Activated CD4-positive, CD25-positive, alpha-beta regulatory T cell treated with anti-CD3 and anti-CD28 coated beads, Interleukin-2, amount 50 U/mL, for 72 hours (primary cell): ENCODE results near the gene USP5.
A peak's percentile ranks its signal among the peaks of the same experiment; 100 is the strongest.

Experiments
- DNase-seq: peaks from one replicate; pipeline ENCODE4 v3.0.0; 2021

The USP5 gene

DNA sequence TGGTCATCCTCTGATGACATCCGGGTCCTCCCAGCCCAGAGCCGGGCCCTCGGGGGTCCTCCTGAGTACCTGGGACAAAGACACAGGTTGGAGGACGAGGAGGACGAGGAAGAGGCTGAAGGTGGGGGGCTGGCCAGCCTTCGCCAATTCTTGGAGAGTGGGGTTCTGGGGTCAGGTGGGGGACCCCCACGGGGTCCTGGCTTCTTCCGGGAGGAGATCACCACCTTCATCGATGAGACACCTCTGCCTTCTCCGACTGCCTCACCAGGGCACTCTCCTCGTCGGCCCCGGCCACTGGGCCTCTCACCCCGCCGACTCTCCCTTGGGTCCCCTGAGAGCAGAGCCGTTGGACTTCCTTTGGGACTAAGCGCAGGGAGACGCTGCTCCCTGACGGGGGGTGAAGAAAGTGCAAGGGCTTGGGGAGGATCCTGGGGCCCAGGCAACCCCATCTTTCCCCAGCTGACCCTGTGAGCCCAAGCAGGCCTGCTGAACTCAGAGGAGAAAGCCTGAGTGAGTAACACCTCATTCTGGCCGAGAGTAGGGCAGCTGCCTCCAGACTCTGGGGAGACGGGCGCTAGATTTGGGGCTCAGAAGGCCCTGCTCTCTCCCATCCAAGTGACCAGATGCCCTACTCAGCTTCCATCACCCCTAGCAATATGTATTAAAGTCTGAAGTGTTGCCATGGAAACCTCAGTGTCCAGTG is 25.1 kb upstream of the USP5 start:
- DNase-seq: no peak

DNA sequence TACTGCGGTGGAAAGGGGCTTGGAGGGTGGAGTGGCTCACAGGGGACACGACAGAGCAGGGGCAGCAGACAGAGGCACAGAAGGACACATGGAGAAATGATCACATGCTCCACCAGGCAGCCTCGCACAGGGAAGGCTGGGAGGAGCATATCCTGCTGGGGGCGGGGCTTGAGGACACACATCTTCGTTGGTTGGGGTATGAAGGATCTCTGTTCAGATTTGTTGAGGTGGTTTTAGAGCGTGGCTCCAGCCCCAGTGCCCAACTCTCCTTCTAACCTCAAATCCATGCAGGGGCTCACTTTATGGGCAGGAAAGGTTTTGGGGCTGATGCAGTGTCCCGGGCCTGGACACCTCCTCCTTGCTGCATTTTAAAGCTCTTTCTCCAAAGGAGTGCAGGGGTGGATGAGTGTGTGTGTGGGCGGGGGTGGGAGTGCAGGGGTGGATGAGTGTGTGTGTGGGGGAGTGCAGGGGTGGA is 24.5 kb upstream of the USP5 start:
- no peak for DNase-seq

DNA sequence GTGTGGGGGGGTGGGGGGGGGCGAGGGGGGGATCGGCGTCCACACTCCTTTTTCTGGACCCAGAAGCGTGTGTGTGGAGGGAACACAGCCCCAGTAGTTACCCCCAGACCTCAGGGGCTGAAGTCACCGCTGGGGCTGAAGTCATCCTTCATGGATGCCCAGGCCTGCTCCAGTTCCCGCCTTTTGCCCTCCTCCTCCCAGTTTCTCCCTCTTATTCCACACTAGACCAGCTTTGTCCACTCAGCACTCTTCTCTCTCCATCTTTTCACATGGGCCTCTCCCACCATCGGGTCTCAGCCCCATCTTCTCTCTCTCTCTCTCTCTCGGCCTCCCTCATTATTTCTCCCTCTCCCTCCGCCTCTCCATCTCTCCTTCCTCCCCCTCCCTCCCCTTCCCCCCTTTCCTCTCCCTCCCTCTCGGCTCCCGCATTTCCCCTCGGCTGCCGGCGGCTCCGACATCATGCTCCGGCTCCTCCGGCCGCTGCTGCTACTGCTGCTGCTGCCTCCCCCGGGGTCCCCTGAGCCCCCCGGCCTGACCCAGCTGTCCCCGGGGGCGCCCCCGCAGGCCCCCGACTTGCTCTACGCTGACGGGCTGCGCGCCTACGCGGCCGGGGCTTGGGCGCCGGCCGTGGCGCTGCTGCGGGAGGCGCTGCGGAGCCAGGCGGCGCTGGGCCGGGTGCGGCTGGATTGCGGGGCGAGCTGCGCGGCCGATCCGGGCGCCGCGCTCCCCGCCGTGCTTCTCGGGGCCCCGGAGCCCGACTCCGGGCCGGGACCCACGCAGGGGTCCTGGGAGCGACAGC is 23.8 kb upstream of the USP5 start, which contains the start of gene P3H3:
TSS of gene P3H3 (plus strand) at position 426 of the 799 bp plus-strand sequence. CDS start at position 460, 34 bp downstream.
- DNase-seq: no peak

DNA sequence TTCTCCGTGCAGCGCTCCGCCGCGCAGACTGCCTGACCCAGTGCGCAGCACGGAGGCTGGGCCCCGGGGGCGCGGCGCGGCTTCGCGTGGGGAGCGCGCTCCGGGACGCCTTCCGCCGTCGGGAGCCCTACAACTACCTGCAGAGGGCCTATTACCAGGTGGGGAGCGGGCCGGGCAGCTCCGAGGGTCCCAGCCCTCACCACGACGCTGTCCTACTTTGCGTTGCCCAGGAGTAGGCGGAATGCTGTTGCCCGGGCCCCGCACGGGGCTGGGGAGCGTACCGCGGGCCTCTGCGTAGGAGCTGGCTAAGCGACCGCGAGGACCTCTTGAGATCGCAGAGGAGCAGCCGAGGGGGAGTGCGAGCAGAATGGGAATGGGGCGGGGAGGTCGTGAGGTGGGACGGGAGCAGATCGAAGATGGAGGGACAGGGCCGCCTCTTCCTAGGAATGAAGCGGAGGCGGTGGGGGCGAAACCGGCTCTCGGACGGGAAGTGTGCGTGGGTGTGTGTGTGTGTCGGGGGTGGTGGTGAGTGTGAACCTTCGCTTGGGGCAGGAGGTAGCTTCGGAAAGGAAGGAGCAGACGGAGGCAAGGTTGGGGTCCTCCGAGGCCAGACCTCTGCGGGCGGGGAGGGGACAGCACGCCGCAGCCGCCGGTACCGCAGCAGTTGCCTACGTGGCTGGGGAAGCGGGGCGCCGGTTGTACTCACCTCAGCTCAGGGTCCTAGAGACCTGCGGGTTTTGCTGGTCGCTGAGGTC is 23.0 kb upstream of the USP5 start:
- peak; percentile 51 for DNase-seq

DNA sequence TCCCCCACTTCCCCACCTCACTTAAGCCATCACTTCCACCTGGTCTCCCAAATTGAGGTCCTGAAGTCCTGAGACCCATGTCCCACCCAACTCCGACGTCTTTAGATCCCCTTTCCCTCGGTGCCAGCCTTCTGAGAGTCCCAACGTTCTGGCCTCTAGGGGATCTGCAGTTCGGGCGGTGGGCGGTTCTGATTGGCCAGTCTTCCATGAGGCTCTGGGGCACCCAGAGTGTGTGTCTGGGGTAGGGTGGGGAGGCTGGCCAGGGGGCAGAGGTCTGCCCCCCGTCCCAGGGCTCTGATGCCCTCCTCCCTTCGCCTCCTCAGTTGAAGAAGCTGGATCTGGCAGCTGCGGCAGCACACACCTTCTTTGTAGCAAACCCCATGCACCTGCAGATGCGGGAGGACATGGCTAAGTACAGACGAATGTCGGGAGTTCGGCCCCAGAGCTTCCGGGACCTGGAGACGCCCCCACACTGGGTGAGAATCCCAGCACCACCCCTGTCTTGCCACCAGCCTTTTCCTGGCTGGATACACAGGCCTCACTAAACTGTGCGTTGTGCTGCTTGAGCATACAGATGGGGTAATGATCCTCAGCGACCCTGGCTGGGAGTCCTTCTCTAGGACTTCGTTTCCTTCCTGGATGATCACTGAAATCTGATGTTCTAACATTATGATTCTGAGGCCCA is 22.3 kb upstream of the USP5 start:
- DNase-seq: no peak

DNA sequence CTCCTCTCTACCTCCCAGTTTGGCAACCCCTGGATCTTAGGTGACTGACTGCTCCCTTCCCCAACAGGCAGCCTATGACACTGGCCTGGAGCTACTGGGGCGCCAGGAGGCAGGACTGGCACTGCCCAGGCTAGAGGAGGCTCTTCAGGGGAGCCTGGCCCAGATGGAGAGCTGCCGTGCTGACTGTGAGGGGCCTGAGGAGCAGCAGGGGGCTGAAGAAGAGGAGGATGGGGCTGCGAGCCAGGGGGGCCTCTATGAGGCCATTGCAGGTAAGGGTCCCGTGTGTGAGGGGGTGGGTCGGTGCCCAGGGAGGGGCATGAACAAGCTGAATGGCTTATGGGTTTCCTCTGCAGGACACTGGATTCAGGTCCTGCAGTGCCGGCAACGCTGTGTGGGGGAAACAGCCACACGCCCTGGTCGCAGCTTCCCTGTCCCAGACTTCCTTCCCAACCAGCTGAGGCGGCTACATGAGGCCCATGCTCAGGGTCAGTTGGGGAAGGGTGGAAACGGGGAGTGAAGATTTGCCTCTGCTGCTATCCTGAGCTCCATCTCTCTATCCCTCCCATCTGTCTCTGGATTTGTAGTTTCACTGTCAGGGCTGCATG is 21.6 kb upstream of the USP5 start:
- DNase-seq: no peak

DNA sequence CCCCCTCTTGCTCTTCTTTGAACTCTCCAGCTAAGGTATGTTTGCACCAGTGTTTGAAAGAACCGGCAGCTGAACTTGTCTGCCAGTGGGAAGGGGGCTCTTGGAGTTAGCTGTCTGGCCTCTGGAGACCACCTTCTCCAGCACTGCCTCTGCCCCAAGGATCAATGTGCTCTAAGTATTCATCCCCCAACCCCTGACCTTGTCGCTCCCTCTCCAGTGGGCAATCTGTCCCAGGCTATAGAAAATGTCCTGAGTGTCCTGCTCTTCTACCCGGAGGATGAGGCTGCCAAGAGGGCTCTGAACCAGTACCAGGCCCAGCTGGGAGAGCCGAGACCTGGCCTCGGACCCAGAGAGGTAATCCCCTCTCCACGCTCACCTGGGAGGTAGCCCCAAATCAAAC is 21.0 kb upstream of the USP5 start:
- DNase-seq: no peak

DNA sequence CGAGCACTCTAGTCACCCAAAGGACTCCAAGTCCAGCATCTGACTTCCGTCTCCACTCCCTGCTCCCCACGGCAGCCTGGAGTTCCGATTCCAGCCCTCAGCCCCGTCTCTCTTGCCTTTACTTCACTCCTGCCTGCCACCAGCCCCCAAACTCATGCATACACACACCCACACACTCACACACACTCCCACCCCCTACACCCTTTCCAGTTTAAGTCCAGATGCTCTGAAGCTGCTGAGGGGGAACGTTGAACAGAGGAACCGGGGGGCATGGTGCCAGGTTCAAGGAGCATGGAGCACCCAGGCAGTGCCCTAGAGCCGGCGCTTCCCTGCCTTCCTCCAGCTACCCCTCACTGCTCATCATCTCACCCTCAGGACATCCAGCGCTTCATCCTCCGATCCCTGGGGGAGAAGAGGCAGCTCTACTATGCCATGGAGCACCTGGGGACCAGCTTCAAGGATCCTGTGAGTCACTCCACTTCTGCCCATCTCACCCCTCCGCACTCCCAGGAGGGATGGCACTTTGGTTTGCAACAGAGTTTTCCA is 20.4 kb upstream of the USP5 start:
- DNase-seq: no peak

DNA sequence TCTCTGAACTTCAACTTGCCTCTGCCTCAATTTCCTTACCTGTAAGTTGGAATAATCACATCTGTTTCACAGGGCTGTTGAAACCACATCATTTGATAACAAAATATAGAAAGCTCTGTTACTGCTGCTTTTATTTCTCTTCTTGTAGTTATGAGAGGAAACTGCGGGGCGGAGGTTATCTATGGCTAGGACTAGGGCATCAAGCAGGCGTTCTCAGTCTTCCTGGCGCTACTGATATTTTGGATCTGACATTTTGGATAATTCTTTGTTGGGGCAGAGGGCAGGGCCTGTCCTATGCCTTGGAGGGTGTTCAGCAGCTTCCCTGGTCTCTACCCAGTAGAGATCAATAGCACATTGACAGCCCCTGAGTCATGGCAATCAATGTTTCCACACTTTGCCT is 19.8 kb upstream of the USP5 start:
- DNase-seq: no peak

DNA sequence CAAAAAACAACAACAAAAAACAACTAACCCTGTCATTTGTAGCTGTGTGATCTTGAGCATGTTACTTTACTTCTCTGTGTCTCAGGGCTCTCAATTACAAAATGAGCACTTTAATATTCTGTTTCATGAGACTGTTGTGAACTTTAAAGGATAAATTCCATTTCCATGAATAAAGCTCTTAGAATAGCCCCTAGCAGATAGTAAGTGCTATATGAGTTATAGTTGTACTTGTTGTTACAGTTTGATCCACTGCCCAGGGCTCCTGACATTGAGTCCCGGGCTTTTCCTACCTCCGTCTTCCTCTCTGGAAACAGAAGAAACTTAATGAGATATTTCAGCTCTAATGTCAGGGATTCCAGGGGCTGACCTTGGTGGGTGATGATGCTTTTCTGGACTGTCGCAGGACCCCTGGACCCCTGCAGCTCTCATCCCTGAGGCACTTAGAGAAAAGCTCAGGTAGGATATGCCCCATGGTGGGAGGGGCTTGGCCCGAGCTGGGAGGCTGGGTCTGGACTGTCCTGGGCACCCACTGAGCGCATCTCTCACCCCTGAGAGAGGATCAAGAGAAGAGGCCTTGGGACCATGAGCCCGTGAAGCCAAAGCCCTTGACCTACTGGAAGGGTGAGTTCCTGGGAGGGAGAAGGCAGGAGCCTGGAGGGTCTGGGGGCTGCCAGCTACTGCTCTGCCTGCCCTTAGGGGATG is 18.6 kb upstream of the USP5 start:
- DNase-seq: no peak

DNA sequence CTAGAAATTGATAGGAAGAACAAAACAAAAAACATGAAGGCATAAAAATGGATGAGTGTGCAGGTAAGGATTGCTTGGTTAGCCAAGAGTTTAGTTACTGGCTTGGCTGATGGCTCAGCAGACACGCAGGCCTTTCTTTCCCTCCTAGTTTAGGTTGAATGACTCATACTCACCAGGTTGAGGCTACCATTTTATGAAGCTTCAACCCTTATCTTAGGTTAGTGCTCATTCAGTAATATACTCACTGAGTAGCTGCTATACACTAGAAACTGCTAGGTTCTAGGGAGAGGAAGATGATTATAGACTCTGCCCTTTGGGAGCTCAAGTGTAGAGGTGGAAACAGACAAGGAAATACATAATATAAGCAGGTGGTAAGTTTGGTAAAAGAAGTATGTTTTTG is 17.7 kb upstream of the USP5 start:
- DNase-seq: no peak

DNA sequence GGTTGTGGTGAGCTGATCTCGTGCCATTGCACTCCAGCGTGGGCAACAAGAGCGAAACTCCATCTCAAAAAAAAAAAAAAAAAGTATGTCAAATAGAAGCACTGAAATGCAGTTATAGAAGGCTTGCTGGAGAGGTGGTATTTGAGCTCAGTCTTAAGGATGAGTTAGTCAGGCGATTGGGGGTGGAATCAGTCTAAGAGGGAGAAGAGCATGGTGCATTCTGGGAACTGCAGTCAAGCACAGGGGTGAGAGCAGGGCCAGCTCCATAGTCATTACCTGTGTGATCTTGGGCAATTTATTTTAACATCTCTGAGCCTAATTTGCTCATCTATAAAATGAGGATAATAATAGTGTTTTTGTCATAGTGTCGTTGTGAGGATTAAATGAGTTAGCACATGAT is 17.1 kb upstream of the USP5 start:
- no peak for DNase-seq

DNA sequence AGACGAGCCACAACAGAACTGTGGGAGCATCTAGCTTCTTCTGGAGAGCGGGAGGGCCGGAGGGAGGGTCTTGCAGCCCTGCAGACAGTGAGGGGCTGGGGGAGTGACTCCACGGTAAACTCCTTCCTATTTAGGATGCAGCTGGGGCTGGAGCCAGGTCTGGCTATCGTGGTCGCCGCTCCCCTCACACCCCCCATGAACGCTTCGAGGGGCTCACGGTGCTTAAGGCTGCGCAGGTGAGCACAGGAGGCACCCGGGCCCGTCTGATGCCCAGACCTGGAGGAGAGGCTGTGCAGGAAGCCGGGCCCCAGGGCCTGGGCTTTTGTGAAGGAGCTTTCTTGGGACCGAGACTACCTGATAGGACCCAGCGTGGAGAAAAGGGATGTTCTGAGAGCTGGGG is 15.1 kb upstream of the USP5 start:
- DNase-seq: no peak

DNA sequence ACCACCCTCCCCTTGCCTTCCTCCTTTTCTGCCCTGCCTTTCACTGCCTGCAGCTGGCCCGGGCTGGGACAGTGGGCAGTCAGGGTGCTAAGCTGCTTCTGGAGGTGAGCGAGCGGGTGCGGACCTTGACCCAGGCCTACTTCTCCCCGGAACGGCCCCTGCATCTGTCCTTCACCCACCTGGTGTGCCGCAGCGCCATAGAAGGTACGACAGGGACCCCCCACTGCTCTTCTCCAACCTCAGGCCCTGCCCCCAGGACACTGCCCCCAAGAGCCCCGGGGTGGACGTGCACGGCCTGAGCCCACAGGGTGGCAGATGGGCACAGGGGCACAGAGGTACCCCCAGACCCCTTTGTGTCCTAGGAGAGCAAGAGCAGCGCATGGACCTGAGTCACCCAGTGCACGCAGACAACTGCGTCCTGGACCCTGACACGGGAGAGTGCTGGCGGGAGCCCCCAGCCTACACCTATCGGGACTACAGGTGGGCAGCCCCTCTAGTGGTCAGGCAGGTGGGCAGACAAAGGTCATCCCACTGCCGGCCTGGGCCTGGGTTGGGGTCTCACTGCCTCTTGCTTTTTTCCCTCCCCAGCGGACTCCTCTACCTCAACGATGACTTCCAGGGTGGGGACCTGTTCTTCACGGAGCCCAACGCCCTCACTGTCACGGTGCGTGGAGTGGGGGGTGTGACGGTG is 14.4 kb upstream of the USP5 start:
- no peak for DNase-seq

DNA sequence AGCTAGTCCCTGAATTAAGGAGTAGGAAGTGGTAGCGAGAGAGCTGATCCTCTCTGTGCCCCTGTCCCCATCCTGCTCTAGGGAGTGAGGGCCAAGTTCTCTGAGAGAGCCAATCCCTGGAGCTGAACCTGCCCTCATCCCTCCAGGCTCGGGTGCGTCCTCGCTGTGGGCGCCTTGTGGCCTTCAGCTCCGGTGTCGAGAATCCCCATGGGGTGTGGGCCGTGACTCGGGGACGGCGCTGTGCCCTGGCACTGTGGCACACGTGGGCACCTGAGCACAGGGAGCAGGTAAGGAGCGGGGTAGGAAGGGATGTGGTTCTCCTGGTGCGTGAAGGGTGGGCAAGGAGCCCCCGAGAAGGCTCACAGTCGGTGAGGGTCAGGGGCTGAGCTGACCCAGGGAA is 13.1 kb upstream of the USP5 start:
- no peak for DNase-seq

DNA sequence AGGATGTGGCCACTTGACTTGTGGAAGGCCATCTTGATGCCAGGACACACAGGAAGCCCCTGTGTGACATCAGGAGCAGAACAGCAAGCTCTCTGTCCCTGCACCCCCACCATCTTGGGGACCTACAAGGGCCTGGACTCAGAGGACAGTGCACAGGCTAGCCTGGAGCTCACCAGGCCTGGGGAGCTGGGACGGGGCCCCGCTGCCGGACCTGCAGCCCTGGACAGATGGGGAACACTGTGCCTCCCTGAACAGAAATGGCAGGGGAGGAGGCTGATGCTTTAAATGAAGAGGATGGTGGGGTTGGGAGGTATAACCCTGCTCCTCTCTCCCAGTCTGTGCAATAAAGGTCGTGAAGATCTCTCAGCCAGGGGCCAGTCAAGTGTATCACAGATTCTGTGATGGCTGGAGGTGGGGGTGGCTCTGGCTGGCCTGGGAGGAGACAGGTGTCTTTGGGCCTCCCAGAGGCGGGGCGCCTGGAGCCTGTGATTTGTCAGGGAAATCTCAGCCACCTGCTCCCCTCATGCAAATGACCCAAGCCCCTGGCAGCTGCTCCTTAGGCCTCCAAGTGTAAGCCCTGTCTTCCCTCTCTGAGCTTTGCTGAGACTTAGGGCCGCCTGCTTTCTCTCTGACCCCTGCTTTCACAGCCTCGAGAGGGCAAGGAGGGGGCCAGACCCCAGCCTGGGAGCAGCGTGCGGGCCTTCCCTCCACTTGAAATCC is 12.3 kb upstream of the USP5 start:
- DNase-seq: no peak

DNA sequence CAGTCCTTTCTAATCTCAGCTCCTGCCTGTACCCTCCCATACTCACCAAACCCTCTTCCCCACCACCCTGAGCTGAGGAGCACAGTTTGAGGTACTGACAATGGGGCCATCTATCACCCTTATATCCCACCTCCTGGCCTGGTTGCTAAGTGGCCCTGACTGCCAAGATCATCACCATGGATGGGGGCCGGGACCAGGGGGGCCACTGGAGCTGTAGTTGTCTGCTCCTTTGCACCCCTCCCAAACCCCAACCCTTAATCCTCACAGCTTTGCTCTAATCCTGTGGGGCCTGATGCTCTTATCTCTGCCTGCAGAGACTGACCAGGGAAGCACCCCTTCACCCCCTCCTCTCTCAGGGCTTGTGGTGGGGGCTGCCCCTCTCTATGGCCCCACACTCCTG is 11.6 kb upstream of the USP5 start:
- no peak for DNase-seq

DNA sequence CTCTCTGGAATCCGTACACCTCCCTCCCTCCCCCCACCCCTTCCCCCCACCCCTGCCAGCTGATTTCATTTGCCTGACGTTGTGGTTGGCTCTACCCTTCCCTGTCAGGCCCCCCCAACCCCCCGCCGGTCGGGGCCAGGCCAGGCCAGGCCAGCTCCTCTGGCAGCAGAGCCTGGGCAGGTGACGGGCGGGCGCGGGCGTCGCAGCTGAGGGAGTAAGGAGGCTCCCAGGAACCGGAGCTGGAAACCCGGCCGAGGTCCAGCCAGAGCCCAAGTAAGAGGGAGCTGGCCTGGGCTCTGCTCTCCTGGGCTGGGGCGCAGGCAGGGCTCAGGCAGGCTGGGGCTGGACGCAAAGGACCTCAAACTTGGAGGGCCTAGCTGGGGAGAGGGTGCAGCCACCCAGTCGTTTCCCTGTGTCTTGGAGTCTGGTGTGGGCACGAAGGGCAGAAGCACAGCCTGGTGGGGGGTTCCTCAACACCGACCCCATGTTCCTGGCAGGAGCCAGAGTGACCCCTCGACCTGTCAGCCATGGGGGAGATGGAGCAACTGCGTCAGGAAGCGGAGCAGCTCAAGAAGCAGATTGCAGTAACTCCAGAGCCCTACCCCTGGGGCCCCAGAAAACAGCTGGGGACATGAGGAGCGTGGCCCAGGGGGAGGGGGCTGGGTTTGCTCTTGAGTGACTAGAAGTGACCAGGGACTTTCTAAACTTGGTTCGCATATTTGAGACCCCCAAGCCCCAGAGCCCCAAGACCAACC is 11.0 kb upstream of the USP5 start, which contains the start of gene GNB3:
TSS of gene GNB3 (plus strand) at position 165 of the 755 bp plus-strand sequence. CDS start at position 528, 363 bp downstream.
- no peak for DNase-seq

DNA sequence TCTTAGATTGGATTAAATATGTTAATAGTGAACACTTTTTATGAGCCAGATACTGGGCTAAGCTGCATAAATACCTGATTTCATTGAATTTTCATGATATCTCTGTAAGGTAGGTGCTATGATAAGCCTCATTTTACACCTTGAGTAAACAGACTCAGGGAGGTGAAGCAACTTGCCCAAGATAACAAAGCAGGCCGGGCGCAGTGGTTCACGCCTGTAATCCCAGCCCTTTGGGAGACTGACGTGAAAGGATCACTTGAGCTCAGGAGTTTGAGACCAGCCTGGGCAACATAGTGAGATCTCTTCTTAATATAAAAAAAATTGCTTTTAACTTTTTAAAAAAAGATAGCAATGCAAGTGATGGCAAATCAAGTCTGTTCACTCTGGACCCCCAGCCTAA is 9.9 kb upstream of the USP5 start:
- DNase-seq: no peak
